ENCODE data around the gene ATXN1. TPM values are rescaled to one million over a fixed set of nuclear protein-coding genes. Genes with fewer than 3 reads are reported as not detected.

The ATXN1 gene
- total RNA-seq, 4 donors from 2014 or later: 42.4 to 74.9 (median 52.1) TPM

DNA sequence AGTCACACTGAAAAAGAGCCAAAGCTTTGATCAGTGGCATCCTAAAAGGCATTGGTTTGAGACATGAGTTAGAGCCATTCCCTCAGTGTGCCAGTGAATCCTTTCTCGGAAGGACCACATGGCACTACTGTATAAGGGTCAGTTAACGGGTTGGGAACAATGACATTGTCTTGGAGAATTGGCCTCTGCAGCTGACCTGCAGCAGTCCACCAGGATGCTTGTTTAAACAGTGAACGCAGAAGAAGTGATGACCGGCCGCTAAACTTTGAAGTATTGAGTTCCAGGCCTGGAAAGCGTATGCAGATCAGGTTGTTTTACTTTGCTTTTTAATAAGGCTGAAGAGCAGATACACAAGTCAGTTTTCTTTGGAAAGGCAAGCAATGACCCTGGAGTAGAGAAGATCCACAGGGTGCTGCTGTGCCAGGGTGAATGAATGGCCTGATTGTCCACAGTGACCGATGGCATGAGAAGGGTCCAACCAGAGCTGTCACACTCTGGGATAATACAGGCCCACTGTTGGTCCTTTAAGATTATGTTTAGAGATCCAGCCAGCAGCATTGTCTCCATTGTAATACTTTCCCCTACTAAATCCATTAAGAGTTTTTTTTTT, 465.1 kb downstream of the ATXN1 start:
- DNase-seq (ENCODE audit: extremely low spot score): no peak
- WGBS: 90% methylated on average over 7 of the region's 7 CpGs
- Histone ChIP-seq H3K9me3 (no peaks in the 10 kb centered on the region), H3K4me3 (no peak overlapping the region), H3K27ac (replicated peaks in 1 of 4) (no peak overlapping the region), H3K27me3 (no peaks in the 10 kb centered on the region), H3K4me1 (no peaks in the 10 kb centered on the region), H3K36me3 (peaks cover 0 to 43% (median 28%) of the 10 kb centered on the region in 4 donors)
- intact Hi-C loops (cut with DNase I): no loop called here
- TF ChIP-seq EP300 (IDR thresholded peaks at IDR 0.05) (no peak), POLR2A (IDR thresholded peaks at IDR 0.05; ENCODE audit: low read depth) (no peak), CTCF (IDR thresholded peaks at IDR 0.05) (no peak), POLR2AphosphoS5 (IDR thresholded peaks at IDR 0.05) (no peak)

DNA sequence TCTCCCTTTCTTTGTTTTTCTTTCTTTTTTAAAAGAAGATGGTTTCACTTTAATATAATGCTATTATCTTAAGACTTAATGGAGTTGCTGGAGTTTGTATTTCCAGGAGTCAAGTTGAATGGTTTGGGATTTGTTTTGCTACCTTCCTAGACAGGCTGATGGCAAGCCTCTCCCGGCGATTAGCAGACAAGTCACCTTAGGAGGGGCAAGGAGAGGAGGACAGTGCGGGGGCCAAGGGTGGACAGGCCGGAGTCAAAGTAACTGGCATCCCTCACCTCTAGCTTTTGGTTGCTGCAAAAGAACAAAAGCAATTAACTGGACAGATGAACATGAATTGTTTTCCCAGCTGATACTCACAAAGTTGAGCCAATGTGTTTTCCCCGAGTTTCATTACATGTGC, 465.8 kb downstream of the ATXN1 start:
- DNase-seq (ENCODE audit: extremely low spot score): no peak
- H3K4me3 ChIP-seq: no peak overlapping the region
- peaks cover 0 to 48% (median 32%) of the 10 kb centered on the region in 4 donors for H3K36me3 ChIP-seq
- H3K9me3 ChIP-seq: no peaks in the 10 kb centered on the region
- no peaks in the 10 kb centered on the region for H3K27me3 ChIP-seq
- H3K4me1 ChIP-seq: no peaks in the 10 kb centered on the region
- no peak overlapping the region for H3K27ac ChIP-seq (replicated peaks in 1 of 4)
- 96% methylated on average over 5 of the region's 5 CpGs for WGBS
- TF ChIP-seq POLR2AphosphoS5 (IDR thresholded peaks at IDR 0.05) (no peak), CTCF (IDR thresholded peaks at IDR 0.05) (no peak), POLR2A (IDR thresholded peaks at IDR 0.05; ENCODE audit: low read depth) (no peak), EP300 (IDR thresholded peaks at IDR 0.05) (no peak)
- intact Hi-C loops (cut with DNase I): no loop called here

- WGBS: 92% methylated on average over 15 of the region's 15 CpGs
- no peaks in the 10 kb centered on the region for H3K4me1 ChIP-seq
- no peak overlapping the region for H3K4me3 ChIP-seq
- no peaks in the 10 kb centered on the region for H3K27me3 ChIP-seq
- H3K27ac ChIP-seq (replicated peaks in 1 of 4): no peak overlapping the region
- intact Hi-C loops (cut with DNase I): no loop called here
- TF ChIP-seq POLR2A (IDR thresholded peaks at IDR 0.05; ENCODE audit: low read depth): no peak
- TF ChIP-seq EP300 (IDR thresholded peaks at IDR 0.05): no peak
- TF ChIP-seq CTCF (IDR thresholded peaks at IDR 0.05): no peak
- no peak for TF ChIP-seq POLR2AphosphoS5 (IDR thresholded peaks at IDR 0.05)
- peaks cover 0 to 53% (median 35%) of the 10 kb centered on the region in 4 donors for H3K36me3 ChIP-seq
- no peak for DNase-seq (ENCODE audit: extremely low spot score)
- H3K9me3 ChIP-seq: no peaks in the 10 kb centered on the region
Observed at GRCh38 chr6:16295060-16295459, 466.2 kb downstream of the ATXN1 start.

DNA sequence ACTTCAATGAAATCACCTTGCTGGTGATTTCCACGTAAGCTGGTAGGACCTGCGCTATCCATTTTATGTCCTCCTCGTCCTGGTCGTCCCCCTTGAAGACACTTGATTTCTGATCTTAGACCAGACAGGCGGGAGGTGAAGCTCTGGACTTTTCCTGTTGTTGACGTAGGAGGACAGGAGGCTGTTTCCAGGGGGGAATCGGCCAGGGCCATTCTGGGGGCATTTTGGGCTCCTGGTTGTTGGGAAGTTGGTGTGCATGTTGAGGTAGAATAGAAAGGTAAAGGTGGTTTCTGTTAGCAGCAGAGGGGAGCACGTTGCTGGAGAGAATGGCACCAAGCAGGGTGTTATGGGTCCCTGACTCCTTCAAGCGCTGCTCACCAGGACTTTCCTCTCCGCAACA, 466.9 kb downstream of the ATXN1 start:
- 92% methylated on average over 10 of the region's 10 CpGs for WGBS
- no peak for DNase-seq (ENCODE audit: extremely low spot score)
- no peak for TF ChIP-seq CTCF (IDR thresholded peaks at IDR 0.05)
- TF ChIP-seq POLR2AphosphoS5 (IDR thresholded peaks at IDR 0.05): no peak
- no peak for TF ChIP-seq EP300 (IDR thresholded peaks at IDR 0.05)
- TF ChIP-seq POLR2A (IDR thresholded peaks at IDR 0.05; ENCODE audit: low read depth): no peak
- intact Hi-C loops (cut with DNase I): no loop called here
- Histone ChIP-seq H3K27me3 (no peaks in the 10 kb centered on the region), H3K4me1 (no peaks in the 10 kb centered on the region), H3K4me3 (no peak overlapping the region), H3K36me3 (peaks cover 0 to 53% (median 37%) of the 10 kb centered on the region in 4 donors), H3K9me3 (no peaks in the 10 kb centered on the region), H3K27ac (replicated peaks in 1 of 4) (no peak overlapping the region)

GRCh38 chr6:16292942-16293341, 468.3 kb downstream of the ATXN1 start:
- no peak for DNase-seq (ENCODE audit: extremely low spot score)
- peaks cover 0 to 47% (median 32%) of the 10 kb centered on the region in 4 donors for H3K36me3 ChIP-seq
- no peak overlapping the region for H3K4me3 ChIP-seq
- 65% methylated on average over 8 of the region's 8 CpGs for WGBS
- H3K4me1 ChIP-seq: no peaks in the 10 kb centered on the region
- H3K27me3 ChIP-seq: no peaks in the 10 kb centered on the region
- no peak for TF ChIP-seq EP300 (IDR thresholded peaks at IDR 0.05)
- TF ChIP-seq CTCF (IDR thresholded peaks at IDR 0.05): no peak
- TF ChIP-seq POLR2A (IDR thresholded peaks at IDR 0.05; ENCODE audit: low read depth): no peak
- TF ChIP-seq POLR2AphosphoS5 (IDR thresholded peaks at IDR 0.05): no peak
- H3K27ac ChIP-seq (replicated peaks in 1 of 4): no peak overlapping the region
- no peaks in the 10 kb centered on the region for H3K9me3 ChIP-seq
- intact Hi-C loops (cut with DNase I): no loop called here
